DMS 273 (cell line): ENCODE results near the gene ETDB.
"Not testable (repeated sequence)": the region's sequence is repeated elsewhere in the genome, so short reads cannot be mapped to it uniquely, and the experiment has no call there.

Source experiments
- DNase-seq: peaks from one replicate; lab custom pipeline; 2025; ENCODE audit not compliant: unreplicated experiment; lab: John Stamatoyannopoulos, UW

ETDB gene

GRCh38 chrX:135120056-135120576 is at the start of gene ETDB:
Gene ETDB, minus strand, starts transcription at chrX:135120526. Its CDS starts 1,265 bp downstream, at chrX:135119261.
- DNase-seq: not testable (repeated sequence)

GRCh38 chrX:135169534-135169933 is 49.2 kb upstream of the ETDB start:
- DNase-seq: not testable (repeated sequence)

GRCh38 chrX:135168486-135168885 is 48.2 kb upstream of the ETDB start:
- no peak for DNase-seq

GRCh38 chrX:135154688-135155087 is 34.4 kb upstream of the ETDB start:
- not testable (repeated sequence) for DNase-seq

GRCh38 chrX:135126145-135126544 is 5.8 kb upstream of the ETDB start:
- not testable (repeated sequence) for DNase-seq

GRCh38 chrX:135116064-135116463 is 4.3 kb downstream of the ETDB start:
- DNase-seq: not testable (repeated sequence)

GRCh38 chrX:135114392-135114791 is 5.9 kb downstream of the ETDB start:
- no peak for DNase-seq

- no peak for DNase-seq
These were observed 7.6 kb downstream of the ETDB start for GRCh38 chrX:135112743-135113142.

GRCh38 chrX:135112096-135112729 is 8.1 kb downstream of the ETDB start:
- DNase-seq: peak; percentile 68

- DNase-seq: no peak
These were observed 10.8 kb downstream of the ETDB start for GRCh38 chrX:135109554-135109953.

- DNase-seq: no peak
These were observed 20.9 kb downstream of the ETDB start for GRCh38 chrX:135099493-135099783.

GRCh38 chrX:135097196-135097744 is 23.1 kb downstream of the ETDB start:
- DNase-seq: not testable (repeated sequence)

GRCh38 chrX:135095715-135096114 is 24.6 kb downstream of the ETDB start:
- DNase-seq: no peak

- DNase-seq: no peak
These were observed 25.6 kb downstream of the ETDB start for GRCh38 chrX:135094726-135095125.

- DNase-seq: no peak
These were observed 31.2 kb downstream of the ETDB start for GRCh38 chrX:135089126-135089525.

- peak; percentile 95 for DNase-seq
These were observed 32.5 kb downstream of the ETDB start for GRCh38 chrX:135087867-135088266.

GRCh38 chrX:135086197-135086854 is 34.0 kb downstream of the ETDB start:
- DNase-seq: peak; percentile 91

- no peak for DNase-seq
These were observed 38.5 kb downstream of the ETDB start for GRCh38 chrX:135081693-135082404.
